Kidney tubule cell (primary cell): ENCODE results near the gene PTPRC.

Source experiments
- DNase-seq: peaks from one replicate; pipeline ENCODE4 v3.0.0-alpha.2; 2018; ENCODE audit warnings: low spot score

Gene PTPRC

DNA sequence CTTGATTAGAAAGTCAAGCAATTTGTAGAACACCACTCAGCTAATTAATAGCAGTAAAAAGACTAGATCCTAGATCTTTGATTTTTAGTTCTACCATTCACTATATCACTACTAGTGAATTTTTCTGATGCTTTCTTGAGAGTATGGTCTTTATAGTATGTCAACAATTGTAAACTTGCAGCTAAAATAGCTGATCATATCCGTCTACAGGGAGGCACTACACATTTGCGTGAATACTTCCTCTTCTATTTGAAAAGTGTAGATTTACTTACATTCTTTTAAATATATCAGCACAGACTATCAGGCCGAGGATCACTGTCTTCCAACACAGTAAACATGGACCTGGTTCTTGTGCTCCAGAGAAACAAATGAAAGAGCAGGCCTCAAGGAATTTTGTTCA, 18.6 kb upstream of the PTPRC start:
- DNase-seq: no peak

DNA sequence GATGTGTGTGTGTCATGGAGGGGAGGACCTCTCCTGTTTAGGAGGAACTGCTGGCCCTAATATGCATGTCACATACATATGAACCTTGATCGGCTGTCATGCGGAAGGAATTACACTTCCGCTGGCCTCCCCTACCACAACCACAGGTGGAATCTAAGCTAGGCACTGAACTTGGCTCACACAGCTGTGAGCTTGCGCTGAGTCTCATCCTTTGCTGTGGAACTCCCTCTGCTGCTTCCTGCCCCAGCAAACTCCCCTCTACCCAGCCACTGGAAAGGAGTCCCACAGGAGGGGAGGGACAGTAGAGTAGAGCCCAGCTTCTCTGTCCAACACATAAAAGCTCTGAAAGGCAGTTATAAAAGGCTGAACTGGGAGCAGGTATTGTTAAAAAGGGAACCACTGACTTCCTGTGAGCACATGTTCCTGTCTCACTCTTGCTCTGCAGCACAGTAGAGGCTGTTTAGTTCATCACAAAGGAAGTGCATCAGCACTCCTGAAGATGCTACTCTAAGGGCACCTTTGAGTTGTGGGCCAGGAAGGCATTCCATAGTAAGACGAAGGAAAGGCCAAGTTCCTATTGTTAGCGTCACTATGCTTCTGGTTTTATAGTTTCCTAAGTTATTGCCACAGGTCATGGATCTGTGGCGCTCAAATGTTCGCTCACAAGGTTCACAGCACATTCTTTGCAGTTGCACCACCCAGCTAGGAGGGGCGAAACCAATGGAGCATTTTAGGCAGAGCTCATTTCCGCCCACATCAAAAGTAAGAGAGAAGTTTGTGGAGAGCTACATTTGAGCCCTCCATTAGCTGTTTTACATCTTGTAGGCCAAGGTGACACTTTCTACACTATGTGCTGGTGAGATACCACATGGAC, 17.7 kb upstream of the PTPRC start:
- peak; percentile 86 for DNase-seq

DNA sequence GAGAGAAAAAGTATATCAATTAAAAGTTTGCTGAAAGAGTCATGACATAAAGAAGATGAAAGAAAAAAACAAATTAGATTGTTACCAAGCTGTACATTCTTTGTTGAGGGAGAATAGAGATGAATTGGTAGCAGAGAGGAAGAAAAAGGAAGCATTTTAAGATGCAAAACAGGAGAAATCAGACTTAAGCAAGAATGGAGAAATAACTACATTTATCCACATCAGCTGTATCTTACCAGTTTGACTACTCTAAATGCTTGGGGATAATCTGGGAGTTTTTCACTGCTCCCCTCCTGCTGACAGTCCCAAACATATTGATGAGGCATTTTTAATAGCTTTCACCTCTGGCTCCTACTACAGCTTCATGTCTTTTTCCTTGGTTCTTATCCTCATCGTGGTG, 16.8 kb upstream of the PTPRC start:
- no peak for DNase-seq

DNA sequence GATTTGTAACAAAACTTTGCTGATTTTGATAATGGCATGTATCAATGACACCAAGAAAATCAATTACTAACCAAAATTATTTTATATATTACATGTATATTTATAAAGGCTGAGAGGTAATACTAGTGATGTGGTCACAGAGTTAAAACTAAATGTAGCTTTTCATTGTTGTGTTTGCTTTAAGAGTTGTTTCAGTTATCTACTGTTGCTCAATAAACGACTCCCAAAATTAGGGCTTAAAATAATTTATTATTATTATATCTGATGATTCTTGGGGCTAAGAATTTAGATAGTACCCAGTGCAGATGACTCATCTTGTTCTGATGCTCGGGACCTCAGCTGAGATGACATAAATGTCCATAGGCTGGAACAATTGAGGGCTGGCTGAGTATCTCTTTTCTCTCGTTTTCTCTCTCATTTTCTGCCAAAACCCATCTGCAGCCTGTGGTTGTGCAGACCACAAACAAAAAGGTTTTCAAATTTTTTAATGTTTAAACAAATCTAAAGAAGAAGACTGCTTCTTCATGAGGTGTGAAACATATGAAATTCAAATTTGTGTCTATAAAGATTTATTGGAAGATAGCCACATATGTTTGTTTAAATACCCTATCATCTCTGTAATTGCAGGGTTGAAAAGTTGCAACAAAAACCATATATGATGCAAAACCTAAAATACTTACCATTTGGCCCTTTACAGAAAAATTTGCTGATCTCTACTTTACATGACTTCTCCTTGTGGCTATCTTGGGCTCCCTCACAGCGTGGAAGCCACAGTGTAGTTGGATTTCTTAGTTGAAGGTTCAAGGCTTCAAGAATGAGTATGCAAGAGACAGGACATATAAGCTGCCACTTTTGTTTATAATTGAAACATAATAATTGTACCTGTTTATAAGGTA, 14.8 kb upstream of the PTPRC start:
- DNase-seq: no peak

DNA sequence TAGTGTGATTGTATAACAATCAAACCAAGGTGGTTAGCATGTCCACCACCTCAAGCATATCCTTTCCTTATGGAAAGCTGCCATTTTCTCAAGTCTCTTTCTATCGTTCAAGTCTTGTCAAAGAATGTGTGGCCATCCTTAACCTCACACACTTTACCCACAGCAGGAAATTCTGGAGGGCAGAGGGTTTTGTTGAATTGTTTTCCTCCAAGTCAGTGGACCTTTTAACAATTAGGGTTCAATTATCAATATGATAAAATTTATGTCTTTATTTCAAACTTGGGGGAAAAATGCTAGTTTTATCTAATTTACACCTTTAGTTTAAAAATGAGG, 14.2 kb upstream of the PTPRC start:
- no peak for DNase-seq

DNA sequence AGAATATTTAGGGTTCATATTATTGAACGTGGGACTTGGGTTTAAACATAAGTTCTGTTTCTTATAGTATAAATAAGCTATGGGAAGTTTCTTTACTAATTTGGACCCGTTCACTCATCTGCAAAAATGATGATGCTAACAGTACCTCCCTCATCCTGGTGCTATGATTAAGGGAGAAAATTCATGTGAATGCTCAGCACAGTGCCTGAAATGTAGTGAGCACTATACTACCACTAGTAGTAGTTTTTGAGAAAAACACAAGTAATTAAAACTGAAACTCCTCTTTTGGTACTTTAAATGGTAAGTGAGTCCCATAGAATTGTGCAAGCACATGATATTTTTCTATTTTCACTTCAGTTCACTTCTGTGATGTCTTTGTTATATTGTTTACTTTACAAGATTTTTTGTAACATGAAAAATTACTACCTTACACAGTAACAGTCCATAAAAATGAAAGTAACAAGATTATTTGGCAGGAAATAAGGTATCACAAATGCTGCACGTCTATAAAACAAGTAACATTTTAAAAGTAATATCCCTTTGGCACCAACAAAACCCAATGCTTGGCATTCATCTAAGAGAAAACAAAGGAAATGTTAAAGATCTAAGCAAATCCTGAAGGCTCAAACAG, 11.3 kb upstream of the PTPRC start:
- DNase-seq: no peak

DNA sequence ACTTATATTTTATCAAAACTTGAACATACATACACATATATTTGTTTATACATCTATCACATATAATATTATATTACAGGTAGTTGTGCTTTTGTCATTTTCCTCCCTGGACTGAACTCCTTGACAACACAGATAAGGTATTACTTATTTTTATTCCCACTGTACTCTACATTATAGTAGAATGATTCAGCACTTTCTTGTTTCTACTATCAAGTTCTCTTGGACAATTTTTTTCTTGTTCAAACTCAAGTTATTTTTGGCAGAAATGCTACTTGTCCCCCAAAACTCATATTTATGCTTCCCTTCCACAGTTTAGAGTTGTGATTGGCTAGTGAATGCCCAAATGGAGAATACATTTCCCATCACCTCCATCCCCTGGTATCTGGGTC, 10.8 kb upstream of the PTPRC start:
- DNase-seq: no peak

DNA sequence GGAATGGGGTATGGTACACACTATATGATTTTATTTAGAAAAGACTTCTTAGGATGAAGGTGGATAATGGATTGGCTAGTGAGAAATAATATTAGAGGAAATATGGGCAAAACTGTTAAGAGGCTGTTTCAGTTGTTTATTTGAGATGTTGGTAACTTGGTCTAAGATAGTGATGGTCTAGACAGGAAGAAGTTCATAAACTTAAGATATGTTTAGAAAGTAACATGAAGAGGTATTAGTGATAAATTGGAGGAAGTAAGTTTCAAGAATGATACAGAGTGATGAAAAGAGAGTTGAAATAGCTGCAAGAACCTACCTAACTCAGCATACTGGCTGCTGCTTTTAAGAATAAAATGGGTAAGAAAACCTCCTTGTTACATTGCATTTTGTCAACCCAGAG, 9.2 kb upstream of the PTPRC start:
- DNase-seq: no peak

DNA sequence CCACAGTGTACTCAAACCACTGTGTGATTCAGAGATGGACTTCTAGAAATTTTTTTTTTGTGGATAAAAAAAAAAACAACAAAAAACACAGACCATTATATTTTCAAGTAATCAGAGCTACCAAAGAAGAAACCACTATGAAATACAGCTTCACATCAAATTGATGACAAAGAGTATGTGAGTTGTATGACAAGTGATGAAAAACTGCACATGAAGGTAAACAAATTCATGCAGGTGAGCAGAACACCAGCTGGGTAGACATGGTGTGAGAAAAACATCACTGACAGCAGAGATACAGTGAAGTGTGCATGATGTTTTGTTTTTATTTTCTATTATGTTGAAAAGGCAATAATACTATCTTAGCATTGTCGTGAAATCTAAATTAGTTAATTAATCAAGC, 8.0 kb upstream of the PTPRC start:
- no peak for DNase-seq

DNA sequence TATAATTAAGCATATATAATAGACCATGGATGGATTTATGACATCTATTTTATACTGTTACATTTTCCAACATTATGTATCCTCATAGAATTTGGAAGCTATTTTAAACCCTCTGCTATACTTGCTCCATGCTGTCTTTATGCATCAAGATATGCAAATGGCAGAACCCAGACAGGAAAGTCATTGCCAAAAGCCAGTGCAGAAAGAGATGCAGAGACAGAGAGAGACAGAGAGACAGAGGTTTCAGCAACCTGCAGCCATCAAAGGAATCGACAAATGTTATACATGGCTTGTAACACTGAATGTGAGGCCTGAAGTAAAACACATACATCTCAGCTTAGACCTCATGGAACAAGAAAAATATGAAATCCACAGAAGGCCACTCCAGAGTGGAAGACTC, 7.5 kb upstream of the PTPRC start:
- DNase-seq: no peak

DNA sequence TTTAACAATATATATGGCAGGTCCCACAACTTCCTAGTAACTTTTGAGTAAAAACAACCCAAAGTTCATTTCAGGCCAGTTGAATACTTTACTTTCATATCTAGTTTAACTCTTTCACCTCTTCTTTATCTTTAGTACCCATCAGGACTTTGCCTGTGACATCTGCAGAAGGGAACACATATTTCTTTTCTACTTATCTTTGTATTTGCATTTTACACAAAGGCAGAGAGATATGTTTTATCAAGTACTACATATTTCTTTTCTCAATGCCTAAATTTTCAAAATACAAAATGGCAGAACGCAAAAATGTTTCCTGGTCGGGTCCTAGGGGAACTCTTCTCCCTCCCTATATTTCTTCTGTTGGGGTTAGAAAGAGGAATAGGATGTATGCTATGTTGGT, 6.8 kb upstream of the PTPRC start:
- no peak for DNase-seq

DNA sequence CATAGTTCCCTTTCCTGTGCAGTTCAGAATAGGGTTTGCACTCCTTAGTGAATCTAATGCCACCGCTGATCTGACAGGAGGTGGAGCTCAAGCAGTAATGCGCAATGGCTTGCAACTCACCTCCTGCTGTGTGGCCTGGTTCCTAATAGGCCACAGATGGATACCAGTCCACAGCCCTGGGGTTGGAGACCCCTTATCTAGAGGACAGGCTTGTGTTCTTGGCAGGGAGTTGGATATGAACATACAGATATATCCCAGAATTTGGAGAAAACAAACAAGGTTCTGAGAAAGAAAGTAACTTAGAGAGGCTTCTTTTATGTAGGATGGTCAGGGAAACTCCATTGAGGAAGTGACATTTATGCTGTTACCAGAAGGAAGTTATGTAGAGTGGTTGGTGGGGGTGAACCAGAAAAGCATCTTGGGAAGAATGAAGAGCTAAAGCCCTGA, 5.1 kb upstream of the PTPRC start:
- no peak for DNase-seq

DNA sequence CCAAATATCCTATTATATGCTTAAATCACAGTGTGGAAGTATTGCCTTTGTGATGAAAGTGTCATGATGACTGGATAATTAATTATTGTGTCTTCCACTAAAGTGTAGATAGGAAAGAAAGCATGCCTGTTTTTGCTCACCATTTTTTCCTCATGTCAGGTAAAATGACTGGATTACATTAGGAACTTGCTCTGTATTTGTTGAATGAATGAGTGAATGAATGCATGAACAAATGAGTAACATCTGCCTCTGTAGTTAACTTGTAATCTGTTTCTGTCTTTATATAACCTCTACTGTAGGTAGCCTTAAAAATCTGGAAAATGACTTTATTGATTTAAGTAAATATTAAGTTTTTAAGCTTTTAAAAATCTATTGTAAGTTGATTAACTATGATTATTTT, 2.9 kb upstream of the PTPRC start:
- no peak for DNase-seq

DNA sequence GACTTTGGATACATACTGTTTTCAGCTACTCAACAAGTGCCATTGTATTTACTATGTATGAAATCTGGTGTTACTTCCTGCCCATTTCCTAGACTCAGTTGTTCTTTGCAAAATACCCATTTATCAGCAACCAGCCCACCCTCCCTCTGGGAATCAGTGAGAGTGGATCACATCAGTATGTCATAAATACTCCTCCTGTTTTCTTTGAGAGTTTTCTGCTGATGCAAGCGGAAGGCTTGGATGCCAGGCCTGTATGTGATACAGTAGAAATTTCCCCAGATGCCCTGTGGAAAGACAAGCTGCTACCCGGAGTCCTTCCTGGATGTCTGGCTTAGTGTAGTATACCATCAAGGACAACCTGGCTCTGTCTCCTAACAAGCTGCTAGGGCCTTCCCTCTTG, 2.4 kb upstream of the PTPRC start:
- no peak for DNase-seq

DNA sequence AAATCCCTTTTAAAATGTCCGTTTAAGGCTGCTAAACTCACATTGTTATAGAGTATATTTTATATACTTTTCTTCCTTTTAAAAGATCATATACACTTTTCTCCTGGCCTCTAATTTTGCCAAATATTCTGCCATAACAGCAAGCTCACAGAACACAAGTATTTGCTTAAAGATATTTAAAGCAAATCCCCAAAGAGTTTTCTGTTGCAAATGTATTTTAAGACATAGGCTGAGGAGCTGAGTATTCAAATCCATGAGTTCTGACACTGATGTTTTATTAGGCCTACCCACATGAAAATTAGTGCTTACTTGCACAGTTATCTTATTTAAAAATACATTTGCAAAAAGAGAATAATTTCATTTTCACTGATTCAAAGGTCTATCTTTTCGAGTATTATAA, 1.7 kb upstream of the PTPRC start:
- no peak for DNase-seq

DNA sequence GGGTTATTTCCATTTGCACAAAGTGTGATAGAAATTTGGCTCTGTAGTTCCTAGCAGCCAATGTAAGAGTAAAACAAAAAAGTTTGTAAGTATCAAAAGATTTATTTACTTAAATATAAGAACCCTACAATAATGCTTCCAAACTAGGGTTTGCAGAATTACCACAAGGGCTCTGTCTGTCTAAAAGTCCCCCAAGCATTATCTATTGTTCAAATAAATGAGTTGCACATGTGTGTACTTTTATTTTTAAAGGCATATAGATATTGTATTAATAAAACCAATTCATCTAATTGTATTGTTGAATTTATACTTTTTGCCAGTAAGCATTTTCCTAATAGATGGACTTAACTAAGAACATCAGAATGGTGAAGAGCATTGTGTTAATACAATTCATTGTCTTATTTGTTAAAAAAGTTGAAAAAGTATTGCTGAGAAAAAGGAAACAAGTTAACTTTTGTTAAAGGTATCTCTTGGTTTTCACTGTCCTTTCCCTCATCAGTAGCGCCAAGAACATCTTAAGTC, 863 bp upstream of the PTPRC start:
- no peak for DNase-seq

DNA sequence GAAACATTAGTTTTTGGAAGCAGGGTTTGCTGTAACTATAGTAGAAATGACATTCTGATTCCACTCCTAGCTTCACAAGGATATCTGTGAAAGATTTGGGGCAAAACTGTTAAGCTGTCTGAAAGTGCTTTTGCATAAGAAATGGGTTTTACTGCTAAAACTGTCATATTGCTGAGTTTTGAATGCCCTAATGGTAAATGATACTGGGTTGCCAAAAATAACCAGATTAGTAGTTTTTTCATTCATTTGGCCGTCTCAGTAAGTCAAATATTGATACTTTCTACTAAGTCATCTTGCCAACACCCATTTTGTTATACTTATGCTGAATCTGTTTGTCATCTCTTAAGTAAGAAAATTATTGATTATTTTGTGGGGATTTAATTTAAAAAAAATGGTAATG, 399 bp upstream of the PTPRC start:
- DNase-seq: no peak

DNA sequence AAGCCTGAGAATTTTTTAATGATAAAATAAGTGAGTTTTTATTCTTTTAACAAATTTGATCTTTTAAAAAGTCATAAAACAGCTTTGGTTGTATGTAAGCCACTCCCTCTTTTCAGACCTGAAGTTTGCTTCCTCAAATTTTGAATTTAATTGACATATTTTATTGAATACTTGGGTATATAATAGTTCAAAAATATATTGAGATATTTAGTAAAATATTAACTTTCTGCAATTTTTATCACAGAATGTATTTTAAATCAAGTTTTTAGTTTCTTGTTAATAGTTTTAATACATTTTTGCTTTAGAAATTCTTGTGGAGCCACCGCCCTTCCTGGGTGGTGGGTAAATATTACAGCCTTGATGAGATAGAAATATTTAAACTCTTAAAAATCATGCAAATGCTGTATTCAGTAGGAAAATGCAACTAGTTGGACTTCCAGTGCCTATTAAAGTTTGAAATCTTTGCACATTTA, 867 bp downstream of the PTPRC start:
- DNase-seq: no peak

DNA sequence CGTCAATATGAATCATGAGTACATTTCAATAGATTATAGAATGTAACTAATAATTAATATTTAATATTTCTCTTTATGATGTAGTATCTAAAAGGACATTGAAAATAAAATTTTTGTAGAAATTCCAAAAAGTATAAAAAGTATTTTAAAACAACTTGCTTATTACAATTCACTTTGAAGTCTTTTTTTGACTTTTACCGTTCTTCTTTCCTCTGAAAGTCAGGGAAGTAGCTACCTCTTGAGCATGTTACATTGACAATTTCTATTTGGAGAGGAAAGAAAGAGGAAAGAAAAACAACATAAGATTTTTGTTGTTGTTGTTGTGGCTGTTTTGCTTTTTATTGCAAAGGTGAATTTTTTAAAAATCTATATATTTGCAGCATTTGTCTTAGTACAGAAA, 1.3 kb downstream of the PTPRC start:
- DNase-seq: no peak

DNA sequence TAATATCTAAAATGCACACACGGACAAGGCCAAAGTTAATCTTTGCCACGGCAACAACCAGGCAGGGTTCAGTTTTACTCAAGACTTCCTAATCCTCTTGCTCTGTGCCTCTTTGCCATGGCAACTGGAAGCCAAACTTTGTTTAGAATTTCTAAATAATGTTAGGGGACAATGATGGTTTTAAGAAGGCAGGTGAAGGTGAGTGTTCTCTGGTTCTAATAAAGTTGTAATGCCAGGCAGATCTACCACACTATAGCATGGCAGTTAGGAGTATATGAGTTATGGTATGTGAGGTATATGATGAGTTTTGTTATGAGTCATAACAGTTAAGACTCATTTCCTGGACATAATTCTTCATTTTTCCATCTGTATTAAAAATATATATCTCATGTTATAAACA, 2.7 kb downstream of the PTPRC start:
- no peak for DNase-seq

DNA sequence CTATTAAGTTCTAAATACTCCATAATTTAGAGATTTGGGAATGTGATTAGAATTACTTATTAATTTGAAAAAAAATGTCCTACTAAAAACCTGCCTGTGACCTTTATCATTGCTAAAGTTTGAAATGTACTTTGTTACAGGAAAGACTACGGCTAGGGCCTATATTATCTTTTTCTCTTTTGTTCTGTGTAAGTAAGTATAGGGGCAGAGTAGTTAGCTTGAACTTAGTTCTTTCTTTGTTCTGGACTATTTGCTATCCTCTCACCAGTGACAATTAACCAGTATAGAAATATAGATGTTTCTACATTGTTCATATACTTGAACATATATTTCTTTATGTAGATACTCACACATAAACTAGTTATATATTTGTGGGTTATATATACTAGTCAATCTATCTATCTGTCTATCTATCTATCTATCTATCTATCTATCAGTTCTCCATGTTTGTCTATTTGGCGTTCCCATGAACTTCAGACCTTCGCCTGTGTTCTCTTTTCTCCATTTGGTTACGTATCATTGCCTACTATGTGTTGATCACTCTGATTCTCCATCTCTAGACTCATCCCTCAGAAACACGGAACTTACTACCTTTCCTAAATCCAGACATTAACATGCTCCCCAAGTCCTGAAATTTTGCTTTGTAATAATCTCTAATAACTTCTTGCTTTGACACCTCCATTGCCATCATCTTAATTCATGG, 3.3 kb downstream of the PTPRC start:
- DNase-seq: no peak

DNA sequence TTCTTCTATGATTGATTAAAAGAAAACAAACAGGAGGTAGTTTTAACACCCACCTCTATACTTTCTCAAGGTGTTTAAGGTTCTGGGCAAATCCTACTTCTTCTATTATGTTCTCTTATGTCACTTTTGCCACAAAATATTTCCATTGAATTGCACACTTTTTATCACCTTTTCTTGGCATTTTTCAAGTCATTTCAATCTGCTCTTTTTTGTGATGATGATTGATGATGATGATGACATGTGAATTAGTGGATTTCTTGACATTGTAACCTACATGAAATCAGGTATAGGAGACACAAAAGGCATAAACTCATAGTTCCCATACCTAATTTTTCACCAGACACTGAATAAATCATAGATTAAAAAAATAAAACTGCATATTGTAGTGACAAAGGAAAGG, 4.1 kb downstream of the PTPRC start:
- DNase-seq: no peak
